GM12874 (cell line): Measurements from ENCODE around the gene NFYC.

Experiments used
- CTCF ChIP-seq: IDR thresholded peaks from 2 replicates; pipeline ENCODE4 v1.5.1; 2011; ENCODE audit warnings: low read depth, mild to moderate bottlenecking, control low read depth, low read length, moderate library complexity; ENCODE audit not compliant: insufficient read depth

NFYC gene

GRCh38 chr1:40689737-40690136 is 1.8 kb upstream of the NFYC start:
- TF ChIP-seq CTCF, result no peak

- TF ChIP-seq CTCF, result no peak
Measured at GRCh38 chr1:40690771-40691537, 550 bp upstream of the NFYC start.

- TF ChIP-seq CTCF, result no peak
Measured at GRCh38 chr1:40692429-40692895, 958 bp downstream of the NFYC start.

GRCh38 chr1:40693425-40693824 is 1.9 kb downstream of the NFYC start:
- TF ChIP-seq CTCF, result no peak

GRCh38 chr1:40694353-40694874 is 2.9 kb downstream of the NFYC start:
- TF ChIP-seq CTCF, result no peak

GRCh38 chr1:40696294-40696693 is 4.8 kb downstream of the NFYC start:
- no peak for TF ChIP-seq CTCF

GRCh38 chr1:40697436-40697835 is 5.9 kb downstream of the NFYC start:
- TF ChIP-seq CTCF, result no peak
